Glutamatergic neuron (in vitro differentiated cells): ENCODE measurements around the gene C16orf95. TPM values are rescaled to one million over a fixed set of nuclear protein-coding genes. Genes with fewer than 3 reads are reported as not detected.

Source experiments
- DNase-seq: peaks from one replicate; pipeline ENCODE4 v3.0.0; 2022
- H3K27ac Mint-ChIP-seq: one replicate; pipeline ENCODE4 v1.8.0; 2020; ENCODE audit warnings: mild to moderate bottlenecking, mixed read lengths, inconsistent platforms; ENCODE audit not compliant: unreplicated experiment
- H3K27me3 Mint-ChIP-seq: one replicate; pipeline ENCODE4 v1.8.0; 2020; ENCODE audit warnings: mild to moderate bottlenecking, moderate library complexity, mixed read lengths, inconsistent platforms; ENCODE audit not compliant: unreplicated experiment
- H3K36me3 Mint-ChIP-seq: one replicate; pipeline ENCODE4 v1.8.0; 2020; ENCODE audit warnings: mild to moderate bottlenecking, mixed read lengths, inconsistent platforms; ENCODE audit not compliant: unreplicated experiment
- H3K4me1 Mint-ChIP-seq: one replicate; pipeline ENCODE4 v1.8.0; 2020; ENCODE audit warnings: mild to moderate bottlenecking, low read depth, mixed read lengths, inconsistent platforms; ENCODE audit not compliant: unreplicated experiment
- H3K4me3 Mint-ChIP-seq: one replicate; pipeline ENCODE4 v1.8.0; 2020; ENCODE audit warnings: mild to moderate bottlenecking, mixed read lengths, inconsistent platforms; ENCODE audit not compliant: unreplicated experiment
- H3K9me3 Mint-ChIP-seq: one replicate; pipeline ENCODE4 v1.8.0; 2020; ENCODE audit warnings: mild to moderate bottlenecking, moderate library complexity, mixed read lengths, inconsistent platforms; ENCODE audit not compliant: unreplicated experiment
- total RNA-seq: library from RNA; stranded (reverse); fragmentation: NEBNext Ultra II Directional; extraction: Animal tissue kit (Norgen Biotek cat#: 25700); gene quantifications from one replicate; pipeline ENCODE4 v1.2.1, GENCODE V29; 2021; ENCODE audit not compliant: unreplicated experiment
- TF ChIP-seq, protein P1 (sequence below): fragments of 200-600 bp; sonication (generic); IDR thresholded peaks from one replicate; pipeline ENCODE4 v1.5.0; 2021; ENCODE audit not compliant: partially characterized antibody, unreplicated experiment

Gene C16orf95
- total RNA-seq, 1 donor from 2014 or later: 9.2 TPM

DNA sequence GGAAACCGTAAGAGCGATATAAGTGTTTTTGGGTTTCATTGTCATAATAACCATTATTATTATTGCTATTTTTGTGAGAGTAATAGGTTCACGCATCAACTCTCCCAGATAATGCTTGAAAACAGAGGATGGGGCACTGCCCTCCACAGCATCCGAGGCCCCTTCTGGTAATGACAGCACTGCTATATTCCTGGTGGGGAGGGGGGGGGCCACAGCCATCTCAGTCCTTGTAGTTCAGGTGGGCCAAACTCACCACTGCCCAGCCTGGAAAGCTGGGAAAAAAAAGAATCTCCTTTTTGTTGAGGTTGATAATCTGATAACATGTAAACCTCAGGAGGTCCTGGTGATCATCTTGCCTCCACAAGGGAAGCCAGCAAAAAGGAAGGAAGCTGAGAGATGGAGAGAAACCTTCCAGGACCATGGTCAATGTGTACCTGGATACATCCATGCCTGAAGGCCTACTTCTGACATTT lies 706 bp downstream of the C16orf95 start:
- peaks cover 18% of the 10 kb centered on the region for H3K4me1 Mint-ChIP-seq
- H3K36me3 Mint-ChIP-seq: no peaks in the 10 kb centered on the region
- H3K9me3 Mint-ChIP-seq: peaks cover 5% of the 10 kb centered on the region
- DNase-seq: no peak
- TF ChIP-seq, protein P1, sequence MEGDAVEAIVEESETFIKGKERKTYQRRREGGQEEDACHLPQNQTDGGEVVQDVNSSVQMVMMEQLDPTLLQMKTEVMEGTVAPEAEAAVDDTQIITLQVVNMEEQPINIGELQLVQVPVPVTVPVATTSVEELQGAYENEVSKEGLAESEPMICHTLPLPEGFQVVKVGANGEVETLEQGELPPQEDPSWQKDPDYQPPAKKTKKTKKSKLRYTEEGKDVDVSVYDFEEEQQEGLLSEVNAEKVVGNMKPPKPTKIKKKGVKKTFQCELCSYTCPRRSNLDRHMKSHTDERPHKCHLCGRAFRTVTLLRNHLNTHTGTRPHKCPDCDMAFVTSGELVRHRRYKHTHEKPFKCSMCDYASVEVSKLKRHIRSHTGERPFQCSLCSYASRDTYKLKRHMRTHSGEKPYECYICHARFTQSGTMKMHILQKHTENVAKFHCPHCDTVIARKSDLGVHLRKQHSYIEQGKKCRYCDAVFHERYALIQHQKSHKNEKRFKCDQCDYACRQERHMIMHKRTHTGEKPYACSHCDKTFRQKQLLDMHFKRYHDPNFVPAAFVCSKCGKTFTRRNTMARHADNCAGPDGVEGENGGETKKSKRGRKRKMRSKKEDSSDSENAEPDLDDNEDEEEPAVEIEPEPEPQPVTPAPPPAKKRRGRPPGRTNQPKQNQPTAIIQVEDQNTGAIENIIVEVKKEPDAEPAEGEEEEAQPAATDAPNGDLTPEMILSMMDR: no peak
- peak overlapping the region; percentile 96 for H3K4me3 Mint-ChIP-seq
- H3K27me3 Mint-ChIP-seq: peaks cover 8% of the 10 kb centered on the region
- H3K27ac Mint-ChIP-seq: peak overlapping the region; percentile 96

DNA sequence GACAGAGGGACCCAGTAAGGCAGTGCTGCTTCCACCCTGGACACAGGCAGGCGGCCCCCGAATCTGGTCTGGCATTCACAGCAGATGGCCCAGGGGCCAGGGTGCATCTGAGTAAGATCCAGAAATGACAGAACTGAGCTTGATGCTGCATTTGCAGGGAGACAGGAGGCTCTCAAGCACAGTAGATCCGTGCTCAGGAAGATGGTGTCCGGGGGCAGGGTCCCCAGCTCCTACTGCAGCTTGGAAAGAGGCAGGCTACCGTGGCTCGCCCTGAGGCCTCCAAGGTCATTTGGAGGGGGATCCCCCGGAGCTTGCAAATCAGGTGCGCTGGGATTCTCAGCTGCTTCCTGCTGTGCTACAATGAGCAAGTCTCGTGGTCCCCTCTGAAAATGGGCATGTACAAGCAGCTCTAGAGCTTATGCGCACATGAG lies 2.2 kb downstream of the C16orf95 start:
- Mint-ChIP-seq H3K9me3 (peaks cover 2% of the 10 kb centered on the region), H3K27ac (peak overlapping the region; percentile 22), H3K4me3 (no peak overlapping the region), H3K4me1 (peaks cover 11% of the 10 kb centered on the region), H3K27me3 (peaks cover 5% of the 10 kb centered on the region), H3K36me3 (no peaks in the 10 kb centered on the region)
- DNase-seq: peak; percentile 13
- TF ChIP-seq, protein P1: no peak

- no peak for DNase-seq
- peaks cover 5% of the 10 kb centered on the region for H3K27me3 Mint-ChIP-seq
- no peak overlapping the region for H3K4me3 Mint-ChIP-seq
- H3K36me3 Mint-ChIP-seq: peaks cover 4% of the 10 kb centered on the region
- H3K4me1 Mint-ChIP-seq: peaks cover 3% of the 10 kb centered on the region
- H3K27ac Mint-ChIP-seq: no peak overlapping the region
- H3K9me3 Mint-ChIP-seq: no peaks in the 10 kb centered on the region
- TF ChIP-seq, protein P1: no peak
Measured at GRCh38 chr16:87312008-87312407, 5.2 kb downstream of the C16orf95 start.

DNA sequence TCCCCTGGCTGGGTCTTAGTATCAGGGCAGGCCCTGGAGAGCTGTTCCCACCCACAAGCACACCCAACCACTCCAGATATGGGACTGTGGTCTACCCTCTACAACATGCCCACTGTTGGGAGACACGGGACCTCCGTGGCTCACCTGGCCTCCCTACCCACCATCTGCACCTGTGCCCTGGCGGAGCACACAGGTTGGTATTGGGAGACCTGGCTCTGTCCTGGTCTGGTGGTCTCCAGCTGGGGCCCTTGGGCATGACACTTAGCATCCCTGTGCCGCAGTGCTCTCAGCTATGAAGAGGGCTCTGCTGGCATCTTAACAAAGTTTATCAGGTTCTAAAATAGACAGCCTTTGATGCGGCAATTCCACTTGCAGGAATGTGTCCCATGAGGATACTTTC lies 5.8 kb downstream of the C16orf95 start:
- peaks cover 3% of the 10 kb centered on the region for H3K27me3 Mint-ChIP-seq
- TF ChIP-seq, protein P1: no peak

GRCh38 chr16:87310610-87311009 lies 6.6 kb downstream of the C16orf95 start:
- Mint-ChIP-seq H3K4me3 (no peak overlapping the region), H3K27me3 (peaks cover 3% of the 10 kb centered on the region), H3K9me3 (no peaks in the 10 kb centered on the region), H3K27ac (no peak overlapping the region), H3K36me3 (peaks cover 4% of the 10 kb centered on the region), H3K4me1 (peaks cover 2% of the 10 kb centered on the region)
- TF ChIP-seq, protein P1: no peak
- DNase-seq: peak; percentile 9

More for the DNA sequence above, 5.8 kb downstream of the C16orf95 start:
- H3K4me1 Mint-ChIP-seq: peaks cover 3% of the 10 kb centered on the region
- no peaks in the 10 kb centered on the region for H3K9me3 Mint-ChIP-seq
- peaks cover 4% of the 10 kb centered on the region for H3K36me3 Mint-ChIP-seq
- H3K27ac Mint-ChIP-seq: no peak overlapping the region
- no peak for DNase-seq
- H3K4me3 Mint-ChIP-seq: no peak overlapping the region
